Mesenteric fat pad (tissue), 1 donor: ENCODE measurements around the gene NOS1. TPM values are rescaled to one million over a fixed set of nuclear protein-coding genes. Genes with fewer than 3 reads are reported as not detected.

Experiments
- DNase-seq: peaks from one replicate; pipeline ENCODE4 v3.0.0-alpha.2; 2020; ENCODE audit warnings: low spot score
- total RNA-seq: library from RNA; stranded (reverse); fragmentation: NEBNext Ultra II Directional; extraction: Animal tissue kit (Norgen Biotek cat#: 25700); gene quantifications from one replicate; pipeline ENCODE4 v1.2.1, GENCODE V29; 2021
- donor health status: DM: yes; HTN: yes; CAD: no.

NOS1 gene
- total RNA-seq, 1 donor from 2014 or later: 0.10 TPM

GRCh38 chr12:117363953-117364486 is 2.6 kb upstream of the NOS1 start:
- DNase-seq: no peak

GRCh38 chr12:117363056-117363662 is 1.7 kb upstream of the NOS1 start:
- peak; percentile 45 for DNase-seq

GRCh38 chr12:117362391-117362790 is 965 bp upstream of the NOS1 start:
- peak; percentile 9 for DNase-seq

GRCh38 chr12:117361905-117362304 is 479 bp upstream of the NOS1 start:
- peak; percentile 45 for DNase-seq

GRCh38 chr12:117360551-117361346 is 677 bp downstream of the NOS1 start:
- DNase-seq: peak; percentile 82

GRCh38 chr12:117360222-117360550 is 1.2 kb downstream of the NOS1 start:
- DNase-seq: peak; percentile 79

GRCh38 chr12:117359029-117359845 is 2.2 kb downstream of the NOS1 start:
- peak; percentile 74 for DNase-seq

- peak; percentile 43 for DNase-seq
These were observed 5.4 kb downstream of the NOS1 start for GRCh38 chr12:117356048-117356447.

- DNase-seq: no peak
These were observed 8.5 kb downstream of the NOS1 start for GRCh38 chr12:117352883-117353282.

GRCh38 chr12:117352206-117352605 is 9.2 kb downstream of the NOS1 start:
- peak; percentile 49 for DNase-seq

GRCh38 chr12:117350140-117350539 is 11.3 kb downstream of the NOS1 start:
- peak; percentile 60 for DNase-seq

GRCh38 chr12:117347588-117347987 is 13.8 kb downstream of the NOS1 start:
- no peak for DNase-seq

- no peak for DNase-seq
These were observed 16.7 kb downstream of the NOS1 start for GRCh38 chr12:117344716-117345115.

GRCh38 chr12:117343849-117344248 is 17.6 kb downstream of the NOS1 start:
- DNase-seq: no peak

GRCh38 chr12:117343296-117343695 is 18.1 kb downstream of the NOS1 start:
- DNase-seq: no peak

GRCh38 chr12:117342682-117343081 is 18.7 kb downstream of the NOS1 start:
- peak; percentile 4 for DNase-seq

GRCh38 chr12:117342247-117342646 is 19.2 kb downstream of the NOS1 start:
- DNase-seq: peak; percentile 8

- DNase-seq: no peak
These were observed 22.3 kb downstream of the NOS1 start for GRCh38 chr12:117339104-117339503.

GRCh38 chr12:117334855-117335587 is 26.4 kb downstream of the NOS1 start:
- peak; percentile 74 for DNase-seq

- DNase-seq: peak; percentile 6
These were observed 27.4 kb downstream of the NOS1 start for GRCh38 chr12:117334051-117334450.

GRCh38 chr12:117333331-117333881 is 28.0 kb downstream of the NOS1 start:
- DNase-seq: peak; percentile 82
